ENCODE data around the gene KLHL29. TPM values are rescaled to one million over a fixed set of nuclear protein-coding genes. Genes with fewer than 3 reads are reported as not detected.

KLHL29 gene
- total and polyA plus RNA-seq, 2 experiments from 2014 or later: 1.5 to 6.5 TPM

- DNase-seq (ENCODE audit: low spot score): no peak
Measured at GRCh38 chr2:23423873-23424680, 39.1 kb downstream of the KLHL29 start.

More at GRCh38 chr2:23423873-23424680, 39.1 kb downstream of the KLHL29 start:
- Histone ChIP-seq H2AFZ (no peak overlapping the region), H3K36me3 (ENCODE audit: insufficient read depth) (no peaks in the 10 kb centered on the region), H3F3A (replicated peaks; ENCODE audit: low read depth) (no peaks in the 10 kb centered on the region), H3K79me2 (replicated peaks; ENCODE audit: insufficient read depth) (no peaks in the 10 kb centered on the region), H3K4me2 (no peak overlapping the region), H4K20me1 (replicated peaks; ENCODE audit: insufficient read depth) (no peaks in the 10 kb centered on the region), H3K9me2 (ENCODE audit: insufficient read depth) (no peaks in the 10 kb centered on the region), H3K27me3 (ENCODE audit: insufficient read depth) (no peaks in the 10 kb centered on the region), H3K4me3 (no peak overlapping the region), H3K27ac (ENCODE audit: low read depth) (no peak overlapping the region), H3K4me1 (ENCODE audit: insufficient read depth) (no peaks in the 10 kb centered on the region)
- H3K4me1 Mint-ChIP-seq: peaks cover 16% of the 10 kb centered on the region
- no peaks in the 10 kb centered on the region for H3K27me3 Mint-ChIP-seq (ENCODE audit: insufficient read depth, low read depth, poor library complexity)
- H3K4me3 Mint-ChIP-seq: no peak overlapping the region
- no peak for ATAC-seq
- no peak overlapping the region; the same call in 1 of the 2 replicates for H3K27ac Mint-ChIP-seq
- H3K9me3 Mint-ChIP-seq: no peaks in the 10 kb centered on the region
- TF ChIP-seq REST (IDR thresholded peaks at IDR 0.05; ENCODE audit: unreplicated experiment) (no peak), ZNF462 (CRISPR knock-in tag; IDR thresholded peaks at IDR 0.05) (no peak), CREB1 (CRISPR knock-in tag; IDR thresholded peaks at IDR 0.05; ENCODE audit: low read depth) (no peak), ETS1 (IDR thresholded peaks at IDR 0.05) (no peak), NANOG (IDR thresholded peaks at IDR 0.05; ENCODE audit: borderline replicate concordance) (no peak), ZNF331 (CRISPR knock-in tag; IDR thresholded peaks at IDR 0.05; ENCODE audit: low read depth) (no peak), EZH2 (IDR thresholded peaks at IDR 0.05; ENCODE audit: low read depth, unreplicated experiment) (no peak), POLR2AphosphoS5 (IDR thresholded peaks at IDR 0.05; ENCODE audit: low read depth) (no peak), ZNF114 (CRISPR knock-in tag; IDR thresholded peaks at IDR 0.05) (no peak), CTCF (conservative IDR thresholded peaks at IDR 0.05; ENCODE audit: low read depth in 2 of 2) (no peak), JUNB (IDR thresholded peaks at IDR 0.05; ENCODE audit: unreplicated experiment) (no peak), STAT1 (IDR thresholded peaks at IDR 0.05; ENCODE audit: unreplicated experiment) (no peak), EZH2phosphoT487 (IDR thresholded peaks at IDR 0.05; ENCODE audit: unreplicated experiment) (no peak)
- no peaks in the 10 kb centered on the region for H3K36me3 Mint-ChIP-seq (ENCODE audit: low read depth)
